SU-DHL-6 (cell line): ENCODE results near the gene CEBPG.

ENCODE experiments used
- EZH2phosphoT487 ChIP-seq: fragments of 200-600 bp; sonication (generic), shearing (Covaris generic); conservative IDR thresholded peaks from 2 replicates; pipeline ENCODE4 v1.6.1; 2018; ENCODE audit warnings: mild to moderate bottlenecking, antibody characterized with exemption, low read length, moderate library complexity, mixed read lengths
- TF ChIP-seq, protein P1 (sequence below): fragments of 200-600 bp; sonication (generic); IDR thresholded peaks from one replicate; pipeline ENCODE4 v1.5.1; 2017; ENCODE audit warnings: antibody characterized with exemption, mild to moderate bottlenecking, low read length, moderate library complexity; ENCODE audit not compliant: insufficient read depth, poor library complexity, severe bottlenecking

DNA sequence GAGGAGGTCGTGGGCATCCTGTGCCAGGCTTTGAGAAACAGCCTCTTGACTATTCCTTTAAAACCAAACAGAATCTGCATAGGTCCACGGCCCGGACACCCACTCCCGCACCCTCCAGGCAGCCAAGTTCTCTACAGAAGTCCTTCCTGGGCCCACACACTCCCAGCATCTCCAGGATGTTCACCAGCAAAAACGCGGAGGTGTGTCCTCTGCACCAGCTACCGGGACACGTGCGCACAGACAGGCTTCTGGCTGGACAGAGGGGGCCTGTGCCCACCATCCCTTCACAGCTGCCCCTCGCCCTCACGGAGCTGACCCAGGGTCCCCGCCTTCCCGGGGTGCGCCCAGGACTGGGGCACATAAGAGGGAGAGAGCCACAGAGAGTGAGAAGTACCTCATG lies 44.2 kb downstream of the CEBPG start:
- TF ChIP-seq, protein P1, sequence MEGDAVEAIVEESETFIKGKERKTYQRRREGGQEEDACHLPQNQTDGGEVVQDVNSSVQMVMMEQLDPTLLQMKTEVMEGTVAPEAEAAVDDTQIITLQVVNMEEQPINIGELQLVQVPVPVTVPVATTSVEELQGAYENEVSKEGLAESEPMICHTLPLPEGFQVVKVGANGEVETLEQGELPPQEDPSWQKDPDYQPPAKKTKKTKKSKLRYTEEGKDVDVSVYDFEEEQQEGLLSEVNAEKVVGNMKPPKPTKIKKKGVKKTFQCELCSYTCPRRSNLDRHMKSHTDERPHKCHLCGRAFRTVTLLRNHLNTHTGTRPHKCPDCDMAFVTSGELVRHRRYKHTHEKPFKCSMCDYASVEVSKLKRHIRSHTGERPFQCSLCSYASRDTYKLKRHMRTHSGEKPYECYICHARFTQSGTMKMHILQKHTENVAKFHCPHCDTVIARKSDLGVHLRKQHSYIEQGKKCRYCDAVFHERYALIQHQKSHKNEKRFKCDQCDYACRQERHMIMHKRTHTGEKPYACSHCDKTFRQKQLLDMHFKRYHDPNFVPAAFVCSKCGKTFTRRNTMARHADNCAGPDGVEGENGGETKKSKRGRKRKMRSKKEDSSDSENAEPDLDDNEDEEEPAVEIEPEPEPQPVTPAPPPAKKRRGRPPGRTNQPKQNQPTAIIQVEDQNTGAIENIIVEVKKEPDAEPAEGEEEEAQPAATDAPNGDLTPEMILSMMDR: no peak
- TF ChIP-seq EZH2phosphoT487: no peak
